NAMALWA (cell line): ENCODE measurements around the gene DDX1.
"Not testable (repeated sequence)": the region's sequence is repeated elsewhere in the genome, so short reads cannot be mapped to it uniquely, and the experiment has no call there.

Source experiments
- DNase-seq: peaks from one replicate; pipeline ENCODE4 v3.0.0-alpha.2; 2015; ENCODE audit warnings: low spot score

Gene DDX1

GRCh38 chr2:15591692-15592463 lies at the start of gene DDX1:
DDX1 (plus strand) TSS chr2:15591868; CDS start chr2:15591934, 66 bp downstream.
- DNase-seq, result peak; percentile 83

- not testable (repeated sequence) for DNase-seq
Observed at GRCh38 chr2:15542269-15542668, 49.4 kb upstream of the DDX1 start.

GRCh38 chr2:15543053-15543452 lies 48.6 kb upstream of the DDX1 start:
- no peak for DNase-seq

- no peak for DNase-seq
Observed at GRCh38 chr2:15543541-15543940, 48.1 kb upstream of the DDX1 start.

GRCh38 chr2:15544227-15544626 lies 47.4 kb upstream of the DDX1 start:
- no peak for DNase-seq

- DNase-seq, result no peak
Observed at GRCh38 chr2:15546297-15547098, 45.2 kb upstream of the DDX1 start.

GRCh38 chr2:15547115-15547876 lies 44.4 kb upstream of the DDX1 start:
- no peak for DNase-seq

GRCh38 chr2:15548974-15549373 lies 42.7 kb upstream of the DDX1 start:
- DNase-seq, result no peak

GRCh38 chr2:15553519-15553918 lies 38.1 kb upstream of the DDX1 start:
- DNase-seq, result no peak

- DNase-seq, result no peak
Observed at GRCh38 chr2:15553951-15554350, 37.7 kb upstream of the DDX1 start.

GRCh38 chr2:15554525-15555218 lies 37.0 kb upstream of the DDX1 start:
- no peak for DNase-seq

- DNase-seq, result no peak
Observed at GRCh38 chr2:15555760-15556193, 35.9 kb upstream of the DDX1 start.

GRCh38 chr2:15556311-15556930 lies 35.2 kb upstream of the DDX1 start:
- no peak for DNase-seq

GRCh38 chr2:15557887-15558311 lies 33.8 kb upstream of the DDX1 start:
- DNase-seq, result no peak

GRCh38 chr2:15559379-15560139 lies 32.1 kb upstream of the DDX1 start:
- DNase-seq, result no peak

GRCh38 chr2:15560140-15560987 lies 31.3 kb upstream of the DDX1 start:
- DNase-seq, result peak; percentile 53

GRCh38 chr2:15560988-15561573 lies 30.6 kb upstream of the DDX1 start, which contains the start of gene NBAS:
NBAS (minus strand) TSS chr2:15561334; CDS start chr2:15561304, 30 bp downstream.
- DNase-seq, result peak; percentile 83

- no peak for DNase-seq
Observed at GRCh38 chr2:15561574-15562344, 29.9 kb upstream of the DDX1 start.
